Mammary epithelial cell (primary cell): ENCODE data around the gene DMD.

ENCODE experiments used
- CTCF ChIP-seq, 2 donors: IDR thresholded peaks in 1 of 2; conservative IDR thresholded peaks in 1 of 2; 2 replicates each; pipeline ENCODE4 v1.5.1; 2011 to 2012; ENCODE audit warnings: inconsistent platforms in 2 of 2, low read length in 2 of 2, mild to moderate bottlenecking in 2 of 2, control low read depth in 1 of 2, low read depth in 1 of 2; ENCODE audit not compliant: insufficient read depth in 1 of 2; ENCODE audit errors: extremely low read depth in 1 of 2
- EZH2 ChIP-seq: IDR thresholded peaks from 2 replicates; pipeline ENCODE4 v1.6.1; 2012; ENCODE audit warnings: low read length, inconsistent platforms, borderline replicate concordance

- no peak for TF ChIP-seq CTCF (conservative IDR thresholded peaks at IDR 0.05 in 1 of 2, IDR thresholded peaks at IDR 0.05 in 1 of 2; ENCODE audit: extremely low read depth in 1 of 2, insufficient read depth in 1 of 2, low read depth in 1 of 2, low read length in 2 of 2)
- TF ChIP-seq EZH2: no peak
Observed at GRCh38 chrX:31545726-31546125, 1665.6 kb downstream of the DMD start.
